Measurements from ENCODE around the gene MINDY4. TPM values are rescaled to one million over a fixed set of nuclear protein-coding genes. Genes with fewer than 3 reads are reported as not detected.

MINDY4 gene
- total RNA-seq, 3 donors from 2014 or later (not counting 1 experiment from before 2014, with no cell fraction given) = 1.1 to 1.7 (median 1.1) TPM

DNA sequence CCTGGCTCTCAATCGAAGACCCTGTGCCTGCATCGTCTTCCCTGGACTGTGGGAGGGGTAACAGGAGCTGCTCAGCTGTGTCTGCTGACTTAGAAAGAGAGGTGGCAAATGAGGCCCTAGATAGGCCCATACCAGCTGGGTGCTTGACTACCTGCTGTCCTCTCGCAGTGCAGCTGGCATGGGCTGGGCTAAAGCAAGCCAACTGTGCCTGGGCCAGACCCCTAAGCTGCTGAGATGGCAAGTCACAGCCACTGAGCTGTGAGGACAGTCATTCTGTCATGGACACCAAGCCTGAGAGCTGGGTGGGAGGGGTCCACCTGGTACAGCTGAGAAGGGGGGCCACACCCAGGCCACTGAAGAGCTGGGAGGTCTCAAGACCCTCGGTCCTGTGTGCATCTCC, 94.6 kb downstream of the MINDY4 start:
- no peak for DNase-seq
- no peak overlapping the region for H3K27ac ChIP-seq (ENCODE audit: low read length)
- Mint-ChIP-seq H3K9me3 (no peaks in the 10 kb centered on the region), H3K4me1 (no peaks in the 10 kb centered on the region), H3K36me3 (no peaks in the 10 kb centered on the region), H3K27ac (no peak overlapping the region), H3K27me3 (ENCODE audit: low read depth in 2 of 2) (no peaks in the 10 kb centered on the region), H3K4me3 (no peak overlapping the region)
- H3K4me3 ChIP-seq (ENCODE audit: low read length) = no peak overlapping the region
- intact Hi-C loops (cut with micrococcal nuclease) = no loop called here
- ATAC-seq = no peak
- H3K36me3 ChIP-seq (ENCODE audit: control insufficient read depth, insufficient read depth, low read length) = no peaks in the 10 kb centered on the region
- H3K9me3 ChIP-seq (ENCODE audit: control insufficient read depth, insufficient read depth, low read length) = no peaks in the 10 kb centered on the region
- TF ChIP-seq, protein P1, sequence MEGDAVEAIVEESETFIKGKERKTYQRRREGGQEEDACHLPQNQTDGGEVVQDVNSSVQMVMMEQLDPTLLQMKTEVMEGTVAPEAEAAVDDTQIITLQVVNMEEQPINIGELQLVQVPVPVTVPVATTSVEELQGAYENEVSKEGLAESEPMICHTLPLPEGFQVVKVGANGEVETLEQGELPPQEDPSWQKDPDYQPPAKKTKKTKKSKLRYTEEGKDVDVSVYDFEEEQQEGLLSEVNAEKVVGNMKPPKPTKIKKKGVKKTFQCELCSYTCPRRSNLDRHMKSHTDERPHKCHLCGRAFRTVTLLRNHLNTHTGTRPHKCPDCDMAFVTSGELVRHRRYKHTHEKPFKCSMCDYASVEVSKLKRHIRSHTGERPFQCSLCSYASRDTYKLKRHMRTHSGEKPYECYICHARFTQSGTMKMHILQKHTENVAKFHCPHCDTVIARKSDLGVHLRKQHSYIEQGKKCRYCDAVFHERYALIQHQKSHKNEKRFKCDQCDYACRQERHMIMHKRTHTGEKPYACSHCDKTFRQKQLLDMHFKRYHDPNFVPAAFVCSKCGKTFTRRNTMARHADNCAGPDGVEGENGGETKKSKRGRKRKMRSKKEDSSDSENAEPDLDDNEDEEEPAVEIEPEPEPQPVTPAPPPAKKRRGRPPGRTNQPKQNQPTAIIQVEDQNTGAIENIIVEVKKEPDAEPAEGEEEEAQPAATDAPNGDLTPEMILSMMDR (IDR thresholded peaks at IDR 0.05) = no peak
- H3K27me3 ChIP-seq (ENCODE audit: control insufficient read depth, insufficient read depth, low read length) = no peaks in the 10 kb centered on the region
- WGBS (ENCODE audit: insufficient coverage) = 91% methylated on average over 3 of the region's 4 CpGs
- no peaks in the 10 kb centered on the region for H3K4me1 ChIP-seq (ENCODE audit: control insufficient read depth, insufficient read depth, low read length)

GRCh38 chr7:30866939-30867338, 95.7 kb downstream of the MINDY4 start:
- H3K27me3 ChIP-seq (ENCODE audit: control insufficient read depth, insufficient read depth, low read length) = no peaks in the 10 kb centered on the region
- no peaks in the 10 kb centered on the region for H3K36me3 ChIP-seq (ENCODE audit: control insufficient read depth, insufficient read depth, low read length)
- H3K27ac Mint-ChIP-seq = no peak overlapping the region
- H3K9me3 ChIP-seq (ENCODE audit: control insufficient read depth, insufficient read depth, low read length) = no peaks in the 10 kb centered on the region
- ATAC-seq (no peak), DNase-seq (no peak)
- no peak overlapping the region for H3K27ac ChIP-seq (ENCODE audit: low read length)
- intact Hi-C loops (cut with micrococcal nuclease) = no loop called here
- H3K9me3 Mint-ChIP-seq = no peaks in the 10 kb centered on the region
- no peaks in the 10 kb centered on the region for H3K4me1 Mint-ChIP-seq
- TF ChIP-seq, protein P1 (IDR thresholded peaks at IDR 0.05) = no peak
- WGBS (ENCODE audit: insufficient coverage) = 98% methylated on average over 6 of the region's 7 CpGs
- H3K4me3 ChIP-seq (ENCODE audit: low read length) = no peak overlapping the region
- no peaks in the 10 kb centered on the region for H3K4me1 ChIP-seq (ENCODE audit: control insufficient read depth, insufficient read depth, low read length)
- no peaks in the 10 kb centered on the region for H3K36me3 Mint-ChIP-seq
- no peak overlapping the region for H3K4me3 Mint-ChIP-seq
- no peaks in the 10 kb centered on the region for H3K27me3 Mint-ChIP-seq (ENCODE audit: low read depth in 2 of 2)

- H3K36me3 ChIP-seq (ENCODE audit: control insufficient read depth, insufficient read depth, low read length) = no peaks in the 10 kb centered on the region
- no peak overlapping the region for H3K27ac Mint-ChIP-seq
- H3K27me3 ChIP-seq (ENCODE audit: control insufficient read depth, insufficient read depth, low read length) = no peaks in the 10 kb centered on the region
- H3K4me1 ChIP-seq (ENCODE audit: control insufficient read depth, insufficient read depth, low read length) = no peaks in the 10 kb centered on the region
- no peaks in the 10 kb centered on the region for H3K9me3 ChIP-seq (ENCODE audit: control insufficient read depth, insufficient read depth, low read length)
- WGBS (ENCODE audit: insufficient coverage) = 92% methylated on average over 1 of the region's 1 CpG
- DNase-seq (no peak), ATAC-seq (no peak)
- no peaks in the 10 kb centered on the region for H3K9me3 Mint-ChIP-seq
- H3K4me3 Mint-ChIP-seq = no peak overlapping the region
- H3K36me3 Mint-ChIP-seq = no peaks in the 10 kb centered on the region
- TF ChIP-seq, protein P1 (IDR thresholded peaks at IDR 0.05) = no peak
- intact Hi-C loops (cut with micrococcal nuclease) = no loop called here
- H3K4me3 ChIP-seq (ENCODE audit: low read length) = no peak overlapping the region
- H3K4me1 Mint-ChIP-seq = no peaks in the 10 kb centered on the region
- H3K27me3 Mint-ChIP-seq (ENCODE audit: low read depth in 2 of 2) = no peaks in the 10 kb centered on the region
- no peak overlapping the region for H3K27ac ChIP-seq (ENCODE audit: low read length)
These were observed 96.3 kb downstream of the MINDY4 start for GRCh38 chr7:30867483-30867882.

DNA sequence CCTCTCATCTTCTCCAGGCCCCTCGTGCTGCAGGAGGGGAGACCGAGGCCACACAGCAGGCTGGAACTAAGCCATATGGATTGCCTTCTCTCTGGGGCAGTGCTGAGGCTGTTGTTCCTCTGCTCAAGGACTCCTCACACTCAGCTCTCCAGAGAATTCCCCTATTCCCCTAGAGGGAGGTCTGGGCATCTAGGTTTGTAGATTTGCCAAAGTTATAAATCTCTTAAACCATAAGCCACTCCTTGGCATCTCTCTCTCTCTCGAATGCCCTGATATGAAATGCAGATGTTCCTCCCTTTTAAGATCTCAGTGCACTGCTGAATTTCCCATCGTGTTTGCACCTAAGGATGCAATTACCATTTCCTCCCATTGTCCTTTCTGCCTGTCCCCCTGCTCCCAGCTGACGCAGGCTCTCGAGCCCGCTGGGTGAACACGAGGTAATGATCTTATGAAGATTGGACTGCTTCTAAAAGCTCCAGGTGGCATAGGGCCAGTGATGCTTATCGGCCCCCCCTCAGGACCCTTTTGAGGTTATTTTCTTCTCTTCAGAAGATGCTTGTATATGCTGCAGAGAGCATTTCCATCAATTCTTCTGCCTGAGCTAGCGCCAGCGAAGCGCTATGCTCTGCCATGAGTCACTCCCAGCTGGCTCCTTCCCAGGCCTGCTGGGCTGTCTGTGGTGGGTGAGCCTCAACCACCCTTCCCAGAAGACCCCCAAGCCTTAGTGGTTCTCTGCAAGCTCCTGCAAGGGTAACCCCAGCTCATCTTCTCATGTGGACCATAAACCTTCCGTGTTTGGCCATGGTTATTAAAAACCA, 98.8 kb downstream of the MINDY4 start:
- Mint-ChIP-seq H3K4me1 (no peaks in the 10 kb centered on the region), H3K9me3 (no peaks in the 10 kb centered on the region), H3K27ac (no peak overlapping the region), H3K27me3 (ENCODE audit: low read depth in 2 of 2) (no peaks in the 10 kb centered on the region), H3K4me3 (no peak overlapping the region), H3K36me3 (no peaks in the 10 kb centered on the region)
- no peaks in the 10 kb centered on the region for H3K27me3 ChIP-seq (ENCODE audit: control insufficient read depth, insufficient read depth, low read length)
- DNase-seq (no peak), ATAC-seq (no peak)
- intact Hi-C loops (cut with micrococcal nuclease) = no loop called here
- no peak overlapping the region for H3K27ac ChIP-seq (ENCODE audit: low read length)
- H3K9me3 ChIP-seq (ENCODE audit: control insufficient read depth, insufficient read depth, low read length) = no peaks in the 10 kb centered on the region
- no peaks in the 10 kb centered on the region for H3K36me3 ChIP-seq (ENCODE audit: control insufficient read depth, insufficient read depth, low read length)
- TF ChIP-seq, protein P1 (IDR thresholded peaks at IDR 0.05) = no peak
- H3K4me3 ChIP-seq (ENCODE audit: low read length) = no peak overlapping the region
- no peaks in the 10 kb centered on the region for H3K4me1 ChIP-seq (ENCODE audit: control insufficient read depth, insufficient read depth, low read length)
- 87% methylated on average over 13 of the region's 13 CpGs for WGBS (ENCODE audit: insufficient coverage)
